G401 (cell line): ENCODE measurements around the gene LAMB1. TPM values are rescaled to one million over a fixed set of nuclear protein-coding genes. Genes with fewer than 3 reads are reported as not detected.

Experiments used
- DNase-seq: peaks from one replicate; pipeline ENCODE4 v3.0.0-alpha.2; 2015; ENCODE audit warnings: low spot score
- in situ Hi-C: cut with HindIII; loops from 2 replicates; pipeline ENCODE4 v1.10.0; 2016; ENCODE audit warnings: low sequenced_read_pairs, mixed read lengths
- total RNA-seq: library from RNA; depleted of rRNA; stranded (reverse); fragments of >200 nt; shearing (Covaris generic); gene quantifications from 2 replicates; pipeline ENCODE4 v1.2.3, GENCODE V29; 2014

The LAMB1 gene
- total RNA-seq, 1 experiment from 2014 or later: 5.9 TPM

DNA sequence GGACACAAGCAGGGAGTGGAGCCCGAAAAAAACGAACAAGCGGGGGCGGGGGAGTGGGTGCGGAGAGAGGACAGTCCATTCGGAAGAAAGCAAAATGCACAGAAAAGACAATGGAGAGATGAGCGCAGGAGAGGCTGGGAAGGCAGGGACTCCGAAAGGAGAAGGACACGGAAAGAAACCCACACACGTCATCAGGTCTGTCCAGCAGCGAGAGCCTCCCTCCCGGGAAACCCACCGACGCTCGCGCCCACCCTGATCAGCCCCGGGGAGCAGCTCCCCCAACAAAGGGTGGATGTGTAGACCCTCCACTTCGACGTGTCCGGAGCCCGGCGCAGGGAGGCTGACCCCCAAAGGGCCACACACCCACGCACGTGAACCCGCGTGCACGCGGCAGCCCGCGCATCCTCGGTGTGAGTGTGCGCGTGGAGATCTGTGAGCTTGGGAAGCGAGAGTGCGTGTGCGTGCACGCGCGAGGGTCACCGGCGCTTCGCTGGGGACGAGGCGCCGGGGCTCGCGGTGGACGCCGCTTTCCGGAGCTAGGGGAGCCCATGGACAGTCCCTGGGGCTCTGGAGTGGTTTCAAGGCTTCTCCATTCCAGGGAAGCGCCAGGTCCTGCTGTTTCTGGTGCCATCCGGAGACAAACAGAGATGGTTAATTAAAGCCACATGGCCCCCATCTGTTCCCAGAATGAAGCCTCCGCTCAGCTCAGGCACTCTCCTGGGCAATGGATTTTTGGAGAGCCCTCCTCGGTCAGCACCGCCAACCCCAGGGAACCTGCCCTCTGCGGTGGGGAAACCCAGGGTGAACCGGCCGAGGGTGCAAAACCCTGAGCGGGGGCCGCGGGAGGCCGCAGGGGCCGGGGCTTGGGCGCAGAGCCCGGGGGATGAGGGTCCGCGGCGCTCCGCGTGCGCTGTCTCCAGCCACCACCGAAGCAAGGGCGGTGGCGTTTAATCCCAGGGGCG, 916 bp downstream of the LAMB1 start:
- peak; percentile 88 for DNase-seq
- in situ Hi-C loops: no loop called here

- in situ Hi-C loops: no loop called here
- DNase-seq: peak; percentile 74
Observed at GRCh38 chr7:108000875-108001763, 1.8 kb downstream of the LAMB1 start.

DNA sequence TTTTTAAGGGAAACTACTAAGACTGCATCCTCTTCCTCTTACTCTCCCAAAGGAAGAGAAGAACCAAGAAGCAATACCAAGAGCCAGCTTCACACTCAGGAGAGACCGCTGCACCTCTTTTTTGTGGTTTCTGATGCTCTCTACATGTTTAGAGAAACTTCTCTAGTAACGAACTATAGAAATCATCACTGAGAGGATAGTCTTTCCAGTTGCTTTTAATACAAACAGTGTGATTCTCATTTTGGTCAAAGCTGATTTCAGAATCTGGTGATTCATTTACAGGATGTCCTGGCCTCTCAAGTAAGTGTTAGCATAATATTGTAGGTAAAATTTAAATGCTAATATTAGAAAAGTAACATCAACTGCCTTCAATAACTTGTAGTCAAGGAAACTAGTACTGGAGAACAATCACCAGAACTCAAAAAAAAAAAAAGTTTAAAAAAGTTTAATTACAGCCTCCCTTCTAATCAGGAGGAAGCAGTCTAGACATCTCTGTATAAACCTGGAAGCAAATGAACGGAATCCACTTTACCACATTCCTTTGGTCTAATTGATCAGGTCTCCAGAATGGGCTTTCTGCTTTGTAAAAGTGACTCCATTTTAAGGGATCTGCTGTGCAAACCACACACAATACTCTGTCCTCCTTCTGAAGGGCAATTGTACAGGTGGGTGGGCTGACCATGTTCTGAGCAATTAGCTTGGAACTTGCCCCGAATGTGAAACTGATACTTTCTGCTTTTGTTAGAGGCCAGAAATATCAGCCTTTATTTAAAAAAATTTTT, 3.0 kb downstream of the LAMB1 start:
- DNase-seq: peak; percentile 12
- in situ Hi-C loops: no loop called here

GRCh38 chr7:107998660-107999480, 4.1 kb downstream of the LAMB1 start:
- in situ Hi-C loops: no loop called here

GRCh38 chr7:107998150-107998549, 4.8 kb downstream of the LAMB1 start:
- DNase-seq: no peak
- in situ Hi-C loops: no loop called here

More at GRCh38 chr7:107998660-107999480, 4.1 kb downstream of the LAMB1 start:
- DNase-seq: peak; percentile 21

- in situ Hi-C loops: no loop called here
Observed at GRCh38 chr7:107996072-107996882, 6.7 kb downstream of the LAMB1 start.

GRCh38 chr7:107995184-107996071, 7.5 kb downstream of the LAMB1 start:
- DNase-seq: peak; percentile 18
- in situ Hi-C loops: no loop called here

More at GRCh38 chr7:107996072-107996882, 6.7 kb downstream of the LAMB1 start:
- no peak for DNase-seq

DNA sequence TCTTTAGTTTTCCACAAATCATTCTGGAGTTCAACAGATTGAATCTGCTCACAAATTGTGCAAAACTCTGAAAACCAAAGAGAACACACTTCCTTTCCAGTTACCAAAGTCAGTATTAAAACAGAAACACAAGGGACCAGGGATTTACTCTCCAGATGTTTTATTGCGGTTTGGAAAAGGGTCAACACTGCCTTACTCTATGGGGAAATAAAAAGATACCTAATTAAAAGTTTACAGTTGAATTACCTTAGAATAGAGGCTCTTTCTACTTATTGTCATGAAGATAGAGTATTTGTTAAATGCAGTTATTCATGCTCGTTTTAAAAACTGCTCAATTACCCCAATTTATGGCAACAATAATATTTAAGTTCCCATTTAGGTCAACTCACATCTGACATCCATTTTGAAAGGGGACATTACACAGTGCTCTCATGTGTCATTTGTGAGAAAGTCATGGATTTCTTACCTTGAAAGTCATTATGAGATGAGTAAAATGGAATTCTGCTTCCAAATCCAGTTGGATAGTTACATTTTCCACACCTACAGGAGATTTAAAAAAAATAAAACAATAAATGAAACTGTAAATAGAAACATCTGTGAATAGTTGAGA, 8.4 kb downstream of the LAMB1 start:
- in situ Hi-C loops: no loop called here
- no peak for DNase-seq

- DNase-seq: no peak
- in situ Hi-C loops: no loop called here
Observed at GRCh38 chr7:107993891-107994291, 9.1 kb downstream of the LAMB1 start.

- in situ Hi-C loops: no loop called here
- DNase-seq: no peak
Observed at GRCh38 chr7:107989618-107990373, 13.2 kb downstream of the LAMB1 start.

GRCh38 chr7:107982918-107983389, 20.0 kb downstream of the LAMB1 start:
- no peak for DNase-seq
- in situ Hi-C loops: no loop called here

GRCh38 chr7:107982042-107982840, 20.7 kb downstream of the LAMB1 start:
- DNase-seq: no peak
- in situ Hi-C loops: no loop called here

DNA sequence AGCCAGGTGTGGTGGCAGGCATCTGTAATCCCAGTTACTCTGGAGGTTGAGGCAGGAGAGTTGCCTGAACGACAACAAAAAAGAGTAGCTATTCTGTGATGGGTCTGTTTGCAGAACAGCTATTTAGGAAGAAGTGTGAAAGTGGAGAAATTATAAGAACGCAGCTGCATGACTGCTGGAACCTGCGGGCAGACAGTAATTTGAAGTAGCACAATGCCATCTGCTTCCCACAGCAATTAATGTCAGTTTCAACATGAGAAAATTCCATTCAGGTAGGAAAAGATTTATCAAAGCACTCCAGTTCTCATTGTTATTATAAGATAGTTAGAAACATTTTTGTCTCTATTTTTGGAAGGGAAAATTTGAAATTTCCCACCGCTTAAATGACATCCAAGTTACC, 21.5 kb downstream of the LAMB1 start:
- no peak for DNase-seq
- in situ Hi-C loops: no loop called here

GRCh38 chr7:107980671-107981190, 22.2 kb downstream of the LAMB1 start:
- no peak for DNase-seq
- in situ Hi-C loops: no loop called here
